ENCODE results near the gene DNAJB6.

The DNAJB6 gene

DNA sequence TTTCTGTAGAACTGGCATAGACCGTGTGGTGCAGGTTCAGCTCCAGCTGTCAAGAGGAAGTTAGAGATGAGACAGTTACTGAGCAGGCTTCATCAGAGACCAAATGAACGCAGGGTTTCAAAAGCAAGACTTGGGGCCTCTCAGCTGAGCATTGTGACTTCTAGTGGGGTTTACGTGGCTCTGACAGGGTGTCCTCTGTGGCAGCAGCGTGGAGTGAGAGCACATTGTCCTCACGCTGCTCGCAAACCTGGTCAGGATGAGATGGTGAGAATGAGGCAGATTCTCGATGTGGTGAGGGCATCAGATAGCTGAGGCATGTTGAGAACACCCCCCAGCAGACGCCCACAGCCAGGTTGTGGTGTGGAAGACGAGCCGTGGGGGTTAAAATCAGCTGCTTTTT is 126.0 kb downstream of the DNAJB6 start:
- in situ Hi-C loops (cut with HindIII; ENCODE audit: low sequenced_read_pairs) = no loop called here

DNA sequence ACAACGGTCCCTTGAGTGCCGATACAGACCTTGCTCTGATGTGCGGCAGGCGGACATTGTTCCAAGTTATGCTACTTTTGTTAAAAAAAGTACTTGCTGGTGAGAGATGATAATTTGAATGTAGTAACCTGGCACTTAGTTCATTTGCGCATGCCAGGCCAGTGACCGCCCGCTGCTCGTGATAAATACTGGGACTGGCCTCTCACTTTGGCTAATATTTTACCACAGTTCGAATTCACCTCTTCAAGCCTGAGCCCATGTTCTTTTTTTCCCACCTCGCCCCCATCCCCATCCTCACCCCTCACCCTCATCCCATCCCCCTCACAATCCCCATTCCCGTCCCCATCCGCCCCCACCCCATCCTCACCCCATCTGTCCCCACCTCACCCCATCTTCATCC is 126.4 kb downstream of the DNAJB6 start:
- in situ Hi-C loops (cut with HindIII; ENCODE audit: low sequenced_read_pairs) = no loop called here

DNA sequence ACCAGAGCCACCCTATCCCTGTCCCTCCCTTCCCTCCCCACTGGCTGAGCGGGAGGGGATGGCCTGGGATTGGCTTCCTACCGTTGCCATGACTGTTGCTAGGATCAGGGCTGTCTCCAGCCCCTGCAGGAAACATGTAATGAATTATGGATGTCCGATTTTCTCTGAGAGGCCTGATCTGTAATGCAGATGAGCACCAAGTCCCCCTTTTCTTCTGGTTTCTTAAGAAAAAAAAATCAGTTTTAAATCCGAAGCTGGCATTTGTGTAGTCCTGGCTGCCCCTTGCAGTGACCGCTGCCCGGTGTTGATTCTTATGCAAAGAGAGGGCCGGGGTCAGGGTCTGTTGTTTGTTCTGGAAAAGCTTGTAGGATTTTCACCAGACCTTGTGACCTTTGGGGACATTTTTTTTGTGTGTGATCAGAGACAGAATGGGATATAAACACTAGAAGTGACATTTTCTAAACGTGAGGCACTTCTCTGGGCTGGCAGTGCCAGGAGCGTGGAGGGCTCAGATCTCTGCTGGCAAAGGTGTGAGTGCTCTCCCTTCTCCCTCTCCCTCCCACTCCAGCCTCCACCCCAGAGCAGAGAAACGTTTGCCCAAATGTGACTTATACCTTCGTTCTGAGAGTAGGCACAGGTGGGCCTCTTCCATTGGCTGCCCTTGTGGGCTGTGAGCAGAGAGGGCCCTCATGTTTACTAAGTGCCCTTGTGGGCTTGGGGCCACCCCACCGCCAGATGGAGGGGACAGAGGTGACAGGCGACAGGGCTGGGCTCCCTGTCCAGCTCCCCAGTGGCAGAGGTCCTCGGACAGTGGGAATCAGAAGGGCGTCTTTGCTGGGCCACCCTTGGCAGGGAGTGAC is 127.5 kb downstream of the DNAJB6 start:
- in situ Hi-C loops (cut with HindIII; ENCODE audit: low sequenced_read_pairs) = no loop called here

DNA sequence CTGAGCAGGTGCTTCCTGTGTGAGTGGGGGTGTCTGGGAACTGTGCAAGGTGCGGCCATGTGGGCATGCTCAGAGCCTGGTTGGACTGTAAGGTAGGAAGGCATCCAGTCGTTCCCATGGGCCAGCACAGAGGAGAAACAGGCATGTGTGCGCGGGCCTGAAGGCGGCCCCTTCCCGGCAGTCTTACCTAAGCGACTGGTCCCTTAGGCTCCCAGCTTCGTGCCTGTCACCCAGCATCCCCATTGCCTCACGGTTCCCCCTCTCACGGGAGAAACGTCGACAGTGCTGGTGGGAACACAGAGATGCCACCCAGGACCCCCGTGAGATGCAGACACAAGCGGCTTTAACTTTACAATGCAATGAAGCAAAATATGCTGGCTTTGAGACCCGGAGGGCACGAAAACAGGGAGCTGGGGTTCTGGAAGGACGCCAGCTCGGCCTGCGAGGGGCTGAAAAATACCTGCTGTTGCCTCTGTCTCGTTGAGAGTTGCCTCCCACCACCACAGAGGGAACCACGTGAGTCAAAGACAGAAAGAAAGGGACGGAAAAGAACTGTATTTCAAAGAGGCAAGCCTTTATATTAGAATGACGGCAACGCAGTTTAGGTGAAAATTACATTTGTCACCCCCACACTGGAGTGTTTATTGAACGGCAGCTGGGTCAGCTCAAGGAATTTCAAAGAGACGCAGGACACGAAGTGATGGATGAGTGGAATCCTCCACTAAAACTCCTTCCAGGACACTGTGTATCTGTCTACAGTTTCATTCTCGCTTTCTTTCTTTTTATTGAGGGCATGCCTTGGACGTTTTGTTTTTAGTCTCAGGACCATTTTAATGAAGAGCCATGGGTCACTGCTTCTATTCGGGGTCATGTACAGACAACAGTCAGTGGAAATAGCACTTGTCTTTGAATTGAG is 128.4 kb downstream of the DNAJB6 start:
- in situ Hi-C loops (cut with HindIII; ENCODE audit: low sequenced_read_pairs) = no loop called here

DNA sequence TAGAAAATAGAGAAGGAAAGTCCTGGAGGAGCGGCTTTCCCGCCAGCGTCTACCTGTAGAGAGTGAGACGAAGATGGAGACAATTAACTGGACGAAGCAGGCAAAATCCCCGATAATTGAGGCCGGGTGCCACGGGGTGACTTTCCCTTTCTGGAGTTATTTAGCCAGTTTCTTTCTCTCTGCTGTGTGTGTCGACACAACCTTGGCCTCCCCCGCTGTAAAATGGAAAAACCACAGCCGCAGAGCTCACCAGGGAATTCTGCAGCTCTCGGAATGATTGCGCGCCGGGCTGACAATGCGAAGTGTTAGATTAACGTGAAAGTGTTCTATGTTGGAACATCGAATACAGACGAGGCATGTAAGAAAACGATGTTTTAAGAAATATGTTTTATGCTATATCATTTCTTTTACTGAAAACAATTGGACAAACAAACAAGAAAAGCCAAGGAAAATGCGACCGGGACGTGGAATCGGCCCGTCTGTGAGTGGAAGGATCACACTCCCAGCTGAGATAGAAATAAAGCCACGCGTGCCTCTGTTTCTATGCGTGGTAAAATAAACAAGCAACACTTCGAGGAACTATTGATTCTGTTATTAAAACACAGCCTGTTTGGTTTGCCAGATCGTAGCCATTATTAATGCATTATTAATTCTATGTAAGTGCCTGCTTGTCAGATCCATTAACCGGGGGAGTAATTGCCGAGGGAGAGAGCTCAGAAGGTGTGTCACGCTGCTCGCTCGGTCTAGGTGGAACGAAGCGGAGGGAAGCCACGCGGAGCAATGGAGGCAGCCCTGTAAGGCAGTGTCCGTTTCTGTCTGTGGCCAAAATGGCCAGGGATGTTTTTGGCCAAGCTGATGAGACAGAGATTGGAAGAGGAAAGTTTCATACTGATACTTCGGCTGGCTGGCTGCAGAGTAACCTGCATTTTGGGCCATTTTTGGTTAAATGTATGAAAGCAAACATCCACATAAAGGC is 129.4 kb downstream of the DNAJB6 start:
- in situ Hi-C loops (cut with HindIII; ENCODE audit: low sequenced_read_pairs) = no loop called here

DNA sequence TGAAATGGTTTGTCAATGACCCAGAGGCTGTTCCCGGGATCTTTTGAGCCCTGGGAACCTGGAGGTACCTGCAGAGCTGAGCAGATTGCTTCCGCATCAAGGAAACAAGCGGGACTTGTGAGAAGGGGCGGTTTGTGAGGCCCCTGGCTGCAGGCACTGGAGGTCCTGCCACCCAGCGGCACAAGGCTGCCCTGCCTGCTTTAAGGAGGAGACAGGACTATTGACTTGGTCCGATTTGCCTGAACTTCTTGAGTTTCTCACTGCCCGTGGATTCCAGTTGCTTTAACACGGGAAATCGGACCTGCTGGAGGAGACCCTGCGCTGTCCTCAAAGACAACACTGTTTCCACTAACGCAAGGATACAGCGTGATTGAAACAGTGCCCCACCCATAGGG is 130.1 kb downstream of the DNAJB6 start:
- in situ Hi-C loops (cut with HindIII; ENCODE audit: low sequenced_read_pairs) = no loop called here
